ENCODE measurements around the gene PDLIM3. TPM values are rescaled to one million over a fixed set of nuclear protein-coding genes. Genes with fewer than 3 reads are reported as not detected.

Gene PDLIM3
- total and polyA plus RNA-seq, 2 experiments from 2014 or later = 8.5 to 18.0 TPM

- Mint-ChIP-seq H3K27ac (peak overlapping the region; percentile 64), H3K27me3 (ENCODE audit: insufficient read depth, low read depth, poor library complexity) (peaks cover 11% of the 10 kb centered on the region)
- no peaks in the 10 kb centered on the region for H3K36me3 ChIP-seq (ENCODE audit: insufficient read depth)
Observed at GRCh38 chr4:185573651-185574199, 38.4 kb upstream of the PDLIM3 start.

More at GRCh38 chr4:185573651-185574199, 38.4 kb upstream of the PDLIM3 start:
- no peaks in the 10 kb centered on the region; the same call in 1 of the 2 replicates for H4K20me1 ChIP-seq (replicated peaks; ENCODE audit: insufficient read depth)
- TF ChIP-seq CTCF (conservative IDR thresholded peaks at IDR 0.05; ENCODE audit: low read depth in 2 of 2) = no peak
- TF ChIP-seq ZNF462 (CRISPR knock-in tag; IDR thresholded peaks at IDR 0.05) = peak; percentile 71
- TF ChIP-seq ETS1 (IDR thresholded peaks at IDR 0.05) = 0 out of 2 replicates have a peak, but pooled peaks have one; percentile 33
- TF ChIP-seq POLR2AphosphoS5 (IDR thresholded peaks at IDR 0.05; ENCODE audit: low read depth) = 0 out of 2 replicates have a peak, but pooled peaks have one; percentile 38
- peak; percentile 98 for ATAC-seq
- peak overlapping the region; percentile 53; the same call in 1 of the 2 replicates for H3K4me2 ChIP-seq
- no peaks in the 10 kb centered on the region for H3F3A ChIP-seq (replicated peaks; ENCODE audit: low read depth)
- H3K27me3 ChIP-seq (ENCODE audit: insufficient read depth) = no peaks in the 10 kb centered on the region
- Mint-ChIP-seq H3K9me3 (no peaks in the 10 kb centered on the region; the same call in 2 of the 3 replicates), H3K4me1 (peaks cover 9% of the 10 kb centered on the region), H3K36me3 (ENCODE audit: low read depth) (no peaks in the 10 kb centered on the region), H3K4me3 (peak overlapping the region; percentile 26; the same call in 2 of the 3 replicates)
- DNase-seq (ENCODE audit: low spot score) = peak; percentile 77
- no peaks in the 10 kb centered on the region; the same call in 1 of the 2 replicates for H3K4me1 ChIP-seq (ENCODE audit: insufficient read depth)
- H2AFZ ChIP-seq = peak overlapping the region; percentile 90
- no peaks in the 10 kb centered on the region for H3K79me2 ChIP-seq (replicated peaks; ENCODE audit: insufficient read depth)
- no peaks in the 10 kb centered on the region for H3K9me2 ChIP-seq (ENCODE audit: insufficient read depth)
- H3K27ac ChIP-seq (ENCODE audit: low read depth) = no peak overlapping the region
- peak overlapping the region; percentile 22; the same call in 1 of the 2 replicates for H3K4me3 ChIP-seq

Measured in GM23338 (cell line).